COLO829 (cell line): Measurements from ENCODE around the gene KCNA3.
A peak's percentile ranks its signal among the peaks of the same experiment; 100 is the strongest.

Source experiments
- DNase-seq: peaks from one replicate; pipeline ENCODE4 v3.0.0; 2012; ENCODE audit warnings: low spot score

KCNA3 gene

DNA sequence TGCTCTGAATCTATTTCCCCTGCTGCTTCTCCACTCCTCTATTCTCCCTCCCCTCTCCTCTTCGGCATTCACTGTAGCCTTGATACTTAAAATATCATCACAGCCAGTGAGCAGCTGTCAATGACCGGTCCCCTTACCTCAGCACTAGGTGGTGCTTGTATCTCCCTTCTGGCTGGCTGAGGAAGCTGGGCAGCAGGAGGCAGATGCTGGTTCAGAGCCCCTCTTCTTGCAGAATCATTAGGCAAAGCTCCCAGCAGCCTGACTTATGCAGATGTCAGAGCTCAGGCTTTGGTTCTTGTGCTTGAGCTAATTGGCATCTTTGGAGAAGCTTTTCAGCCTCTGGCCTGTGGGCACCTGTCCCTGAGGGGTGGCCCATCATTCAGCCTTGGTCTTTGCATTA lies 36.7 kb downstream of the KCNA3 start:
- no peak for DNase-seq

DNA sequence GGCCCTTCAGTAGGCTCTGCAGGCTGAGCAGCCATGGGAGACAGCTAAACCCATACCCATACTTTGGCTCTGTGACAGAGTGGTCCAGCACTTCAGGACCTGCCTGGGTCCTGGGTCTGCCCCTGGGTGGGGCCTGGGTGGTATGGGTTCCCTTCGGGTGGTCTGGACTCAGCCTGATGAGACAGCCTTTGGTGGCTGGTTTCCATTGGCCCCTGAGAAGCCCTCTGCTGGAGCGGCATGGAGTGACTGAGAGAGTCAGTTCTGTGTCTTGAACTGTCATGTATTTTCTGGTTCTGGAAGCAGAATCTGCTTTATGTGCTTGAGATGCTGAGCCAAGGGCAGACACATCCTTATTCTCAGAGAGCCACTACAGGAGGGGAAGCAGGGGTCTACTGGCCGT lies 37.3 kb downstream of the KCNA3 start:
- no peak for DNase-seq

DNA sequence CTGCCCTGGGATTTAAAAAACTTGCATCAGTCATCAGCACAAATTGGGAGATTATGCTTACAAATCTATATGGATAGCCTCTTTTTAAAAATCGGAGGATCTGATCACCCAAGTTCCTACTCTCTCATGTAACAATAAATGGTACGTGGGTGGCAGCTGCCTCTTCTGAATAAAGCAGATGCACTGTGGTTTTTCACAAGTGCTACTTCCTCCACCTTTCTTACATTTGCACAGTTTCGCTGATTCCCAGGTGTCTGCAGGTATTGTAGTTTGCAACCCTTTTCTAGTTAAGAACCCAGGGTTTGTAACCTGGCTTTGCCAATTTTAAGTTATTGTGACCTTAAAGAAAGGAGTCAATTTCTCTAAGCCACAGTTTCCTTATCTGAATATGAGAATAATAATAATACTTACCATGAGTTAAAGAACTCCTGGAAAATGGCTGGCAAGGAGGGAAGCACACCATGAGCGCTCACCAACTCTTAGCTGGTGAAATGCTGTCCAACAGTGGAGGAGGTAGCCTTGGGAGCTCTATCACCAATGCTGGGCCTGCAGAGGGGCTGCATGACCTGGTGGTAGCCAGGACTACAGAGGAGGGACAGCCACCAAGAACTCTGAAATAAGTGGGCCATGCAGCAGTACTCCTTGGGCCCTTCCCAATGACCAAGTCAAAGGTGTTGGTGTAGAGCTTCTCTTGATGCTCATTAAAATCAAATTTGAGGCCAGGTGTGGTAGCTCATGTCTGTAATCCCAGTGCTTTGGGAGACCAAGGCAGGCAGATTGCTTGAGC lies 38.4 kb downstream of the KCNA3 start:
- DNase-seq = no peak

DNA sequence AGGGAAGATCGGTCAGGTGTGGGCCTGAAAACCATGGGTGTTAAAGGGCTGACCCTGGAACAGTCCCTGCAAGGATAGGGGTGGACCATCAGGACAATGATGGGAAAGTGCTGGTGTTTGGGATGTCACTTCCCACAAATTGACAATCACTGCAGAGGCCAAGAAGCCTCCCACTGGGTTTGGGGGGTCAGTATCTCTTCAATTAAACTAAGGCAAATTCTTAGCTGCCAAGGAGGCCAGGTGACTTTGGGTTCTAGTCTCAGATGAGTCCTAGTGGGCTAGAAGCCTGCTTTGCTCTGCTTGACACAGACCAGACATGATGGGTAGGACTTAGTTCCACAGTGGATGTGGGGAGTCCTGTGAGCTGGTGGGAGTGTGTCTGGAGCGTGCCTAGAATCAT lies 39.3 kb downstream of the KCNA3 start:
- DNase-seq = no peak

DNA sequence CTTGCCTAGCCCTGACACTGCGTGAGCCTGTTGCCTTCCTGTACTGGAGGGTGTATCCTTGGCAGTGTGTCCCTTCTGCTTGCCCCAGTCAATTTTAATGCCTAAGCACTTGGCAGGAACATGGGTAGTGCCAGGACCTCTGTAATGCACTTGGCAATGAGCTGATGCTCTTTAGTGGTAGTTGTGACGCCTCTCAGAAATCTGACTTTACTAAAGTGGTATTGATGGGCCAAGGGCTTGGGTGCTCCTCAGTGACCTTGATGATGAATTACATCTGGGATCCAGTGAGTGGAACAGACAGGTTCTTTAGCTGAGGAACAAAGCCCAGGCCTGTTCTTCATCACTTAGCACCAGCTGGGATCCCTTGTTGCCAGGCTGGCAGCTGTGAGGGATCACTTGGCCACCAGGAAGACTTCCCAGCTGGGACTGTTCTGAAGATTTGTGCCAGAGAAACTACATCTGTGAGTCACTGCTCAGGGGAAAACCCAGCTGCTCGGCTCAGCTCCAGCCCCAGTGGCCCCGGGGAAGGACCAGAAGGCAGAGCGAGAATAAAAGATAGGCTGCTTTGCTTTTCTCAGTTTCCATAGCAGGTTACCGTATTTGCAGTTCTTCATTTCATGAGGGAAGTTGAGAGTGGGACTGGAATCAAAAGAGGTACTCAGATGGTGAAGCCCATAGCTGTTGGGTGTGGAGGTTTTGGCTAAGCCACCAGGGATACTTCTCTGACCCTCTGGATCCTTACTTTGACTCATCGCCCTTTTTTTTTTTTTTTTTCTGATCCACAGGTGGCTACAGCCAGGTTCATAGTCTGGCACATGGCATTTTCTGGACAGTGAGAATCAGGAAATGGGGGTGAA lies 40.1 kb downstream of the KCNA3 start:
- no peak for DNase-seq

DNA sequence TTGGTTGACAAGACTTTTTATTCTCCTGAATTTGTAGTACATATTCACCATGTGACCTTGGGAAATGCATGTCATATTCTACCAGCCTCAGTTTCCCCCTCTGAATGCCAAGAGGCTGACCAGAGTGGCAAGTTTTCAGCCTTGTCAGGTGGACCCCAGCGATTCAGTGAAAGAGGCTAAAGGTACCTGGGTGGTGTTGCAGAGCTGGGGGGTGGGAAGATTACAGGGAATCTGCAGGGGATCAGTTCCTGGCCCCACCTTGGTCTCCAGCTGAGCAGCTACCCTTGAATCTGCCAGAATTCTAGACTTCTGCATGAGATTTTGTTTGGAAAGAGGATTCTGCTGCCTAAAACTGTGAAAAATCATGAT lies 40.7 kb downstream of the KCNA3 start:
- DNase-seq = no peak

DNA sequence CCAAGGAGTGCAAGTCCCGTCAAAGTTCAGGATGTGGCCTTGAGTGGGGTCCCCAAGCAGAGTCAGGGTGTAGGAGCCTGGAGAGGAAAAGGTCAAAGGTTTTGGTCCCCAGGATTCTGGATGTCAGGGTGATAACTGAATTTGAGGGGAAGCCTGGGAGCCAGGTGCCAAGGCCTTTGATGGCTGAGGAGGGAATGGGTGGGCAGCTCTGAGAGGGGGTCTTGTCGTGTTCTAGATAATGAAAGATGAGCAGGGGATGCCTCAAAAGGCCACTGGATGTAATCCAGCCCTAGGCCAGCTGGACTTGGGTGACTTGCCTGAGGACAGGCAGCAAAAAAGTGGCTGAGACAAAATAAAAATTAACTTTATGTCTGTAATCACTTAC lies 41.1 kb downstream of the KCNA3 start:
- no peak for DNase-seq

DNA sequence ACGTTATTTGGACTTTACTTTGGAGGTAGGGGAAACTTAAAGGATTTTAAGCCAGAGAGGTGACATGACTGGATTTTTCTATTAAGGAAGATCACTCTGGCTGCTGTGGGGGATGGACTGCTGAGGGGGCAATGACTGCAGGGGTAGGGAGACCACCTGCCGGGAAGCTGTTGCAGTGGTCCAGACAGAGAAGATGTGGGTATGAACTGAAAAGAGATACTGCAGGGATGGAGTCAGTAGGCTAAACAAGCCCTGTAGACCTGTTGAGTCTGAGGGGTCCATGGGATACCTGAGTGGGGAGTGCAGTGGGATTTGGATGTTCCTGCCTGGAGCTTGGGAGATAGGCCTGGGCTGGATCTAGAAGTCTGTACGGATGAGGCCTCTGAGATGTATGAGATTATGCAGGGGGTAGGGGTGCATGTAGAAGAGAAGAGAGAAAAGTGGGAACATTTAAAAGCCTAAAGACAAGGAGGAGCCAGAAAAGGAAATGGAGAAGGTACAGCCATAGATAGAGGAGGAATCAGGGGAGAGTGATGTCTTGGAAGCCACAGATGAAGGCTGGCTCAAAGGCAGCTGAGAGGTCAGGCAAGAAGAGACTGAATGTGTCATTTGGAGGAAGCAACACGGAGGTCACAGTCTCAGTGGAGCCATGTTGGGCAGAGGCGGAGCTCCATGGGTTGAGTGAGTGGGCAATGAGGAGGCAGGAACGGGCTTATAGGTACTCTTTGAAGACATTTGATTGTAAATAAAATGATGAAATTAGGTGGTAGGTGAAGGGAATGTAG lies 42.7 kb downstream of the KCNA3 start:
- no peak for DNase-seq

DNA sequence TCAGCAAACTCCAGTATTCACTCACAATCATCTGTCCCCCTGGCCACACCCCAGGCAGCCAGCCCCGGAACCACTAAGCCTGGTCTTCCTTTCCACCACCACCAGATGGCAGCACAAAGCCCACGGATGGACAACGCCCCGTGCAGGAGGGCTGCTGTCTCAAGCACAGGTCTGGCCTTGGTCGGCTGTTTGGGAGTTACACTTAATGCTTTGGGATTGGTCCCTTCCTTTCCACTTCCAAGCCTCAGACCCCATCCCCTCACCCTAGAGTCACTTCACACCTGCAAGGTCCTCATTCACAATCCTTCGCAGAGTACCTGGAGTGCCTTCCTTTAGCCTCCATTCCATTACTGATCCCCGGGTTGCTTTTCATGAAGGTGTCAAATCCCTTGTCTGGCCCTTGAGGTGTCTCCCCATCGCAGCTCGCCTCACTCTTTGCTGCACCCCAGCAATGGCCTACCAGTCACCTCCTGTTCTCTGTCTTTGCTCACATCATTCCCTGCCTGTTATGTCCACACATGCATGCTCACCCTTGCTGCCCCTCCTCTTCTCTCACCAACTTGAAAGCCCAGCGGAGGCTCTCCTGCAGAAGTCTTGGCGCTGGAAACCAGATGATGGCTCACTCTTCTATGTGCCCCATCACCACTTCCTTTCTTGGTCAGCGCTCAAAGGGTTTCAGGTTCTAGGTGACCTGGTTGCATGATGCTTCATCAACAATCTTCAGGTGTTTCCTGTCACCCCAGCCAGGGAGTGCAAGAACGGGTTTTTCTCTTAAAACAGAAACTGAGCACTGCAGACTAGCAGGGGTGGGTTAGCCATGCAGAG lies 43.7 kb downstream of the KCNA3 start:
- DNase-seq = peak; percentile 38

DNA sequence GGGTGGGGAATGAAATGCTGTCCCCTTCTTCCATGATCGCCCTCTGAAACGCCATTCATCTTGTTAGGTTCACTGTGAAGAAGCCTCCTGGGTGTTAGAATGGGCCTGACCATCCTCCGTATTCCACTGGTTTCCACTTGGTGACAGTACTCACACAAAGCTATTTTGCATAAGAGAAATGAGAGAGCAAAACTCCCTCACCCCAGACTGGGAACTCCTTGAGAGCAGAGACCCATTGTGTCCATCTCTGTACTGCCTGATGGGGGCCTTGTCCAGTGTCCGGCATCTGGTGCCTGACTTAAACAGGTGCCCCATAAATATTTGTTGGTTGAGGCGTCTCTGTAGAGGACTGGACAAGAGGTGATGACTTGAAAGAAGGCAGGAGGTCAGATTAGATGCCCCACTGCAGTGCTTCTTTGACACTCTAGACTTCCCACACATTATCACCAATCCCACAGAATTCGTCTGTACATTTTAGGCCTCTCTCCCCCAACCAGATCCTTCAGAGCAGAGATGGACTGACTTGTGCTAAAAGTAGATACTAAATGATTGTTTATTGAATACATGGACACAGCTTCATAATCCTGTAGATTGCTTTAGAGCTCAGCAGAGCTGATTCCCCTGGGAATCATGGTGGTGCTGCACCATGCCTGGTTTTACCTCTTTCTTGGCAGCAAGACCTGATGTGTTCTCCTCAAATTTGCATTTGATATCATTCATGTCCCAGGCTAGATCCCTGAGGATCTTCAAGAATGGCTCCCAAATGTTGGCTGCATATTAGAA lies 46.2 kb downstream of the KCNA3 start:
- DNase-seq = no peak

DNA sequence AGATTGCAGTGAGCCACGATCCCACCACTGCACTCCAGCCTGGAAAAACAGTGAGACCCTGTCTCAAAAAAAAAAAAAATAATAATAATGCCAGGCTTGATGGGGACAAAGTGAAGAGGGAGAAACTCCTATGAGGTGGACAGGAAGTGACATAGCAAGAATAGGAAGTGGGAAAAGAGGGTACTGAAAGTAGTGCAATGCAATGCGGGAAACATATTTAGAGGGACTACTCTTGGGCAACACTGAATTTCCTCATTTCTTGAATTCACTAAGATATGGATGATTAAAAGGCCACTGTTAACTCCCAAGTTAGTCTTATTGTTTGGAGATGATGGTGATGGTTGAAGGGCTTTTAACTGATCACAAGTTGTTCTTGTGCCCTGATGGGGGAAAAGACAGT lies 47.0 kb downstream of the KCNA3 start:
- no peak for DNase-seq

DNA sequence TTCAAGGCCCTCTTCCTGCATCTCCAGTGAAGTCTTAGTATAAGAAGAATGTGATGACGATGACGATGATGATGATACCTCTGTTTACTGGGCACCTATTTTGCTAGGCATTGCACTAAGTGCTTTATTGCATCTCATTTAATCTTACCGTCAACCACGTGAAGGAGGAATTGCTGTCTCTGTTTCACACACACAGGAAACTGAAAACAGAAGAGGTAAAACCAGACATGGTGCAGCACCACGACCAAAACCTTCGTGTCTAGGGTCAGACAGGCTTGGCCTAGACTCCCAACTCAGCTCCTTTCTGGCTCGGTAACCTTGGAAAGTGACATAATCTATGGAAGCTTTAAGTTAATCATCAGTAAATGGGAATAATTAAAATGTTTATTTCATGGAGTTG lies 47.9 kb downstream of the KCNA3 start:
- DNase-seq = no peak
